ENCODE data around the gene THY1.
"Not testable (repeated sequence)": the region's sequence is repeated elsewhere in the genome, so short reads cannot be mapped to it uniquely, and the experiment has no call there.

The THY1 gene

DNA sequence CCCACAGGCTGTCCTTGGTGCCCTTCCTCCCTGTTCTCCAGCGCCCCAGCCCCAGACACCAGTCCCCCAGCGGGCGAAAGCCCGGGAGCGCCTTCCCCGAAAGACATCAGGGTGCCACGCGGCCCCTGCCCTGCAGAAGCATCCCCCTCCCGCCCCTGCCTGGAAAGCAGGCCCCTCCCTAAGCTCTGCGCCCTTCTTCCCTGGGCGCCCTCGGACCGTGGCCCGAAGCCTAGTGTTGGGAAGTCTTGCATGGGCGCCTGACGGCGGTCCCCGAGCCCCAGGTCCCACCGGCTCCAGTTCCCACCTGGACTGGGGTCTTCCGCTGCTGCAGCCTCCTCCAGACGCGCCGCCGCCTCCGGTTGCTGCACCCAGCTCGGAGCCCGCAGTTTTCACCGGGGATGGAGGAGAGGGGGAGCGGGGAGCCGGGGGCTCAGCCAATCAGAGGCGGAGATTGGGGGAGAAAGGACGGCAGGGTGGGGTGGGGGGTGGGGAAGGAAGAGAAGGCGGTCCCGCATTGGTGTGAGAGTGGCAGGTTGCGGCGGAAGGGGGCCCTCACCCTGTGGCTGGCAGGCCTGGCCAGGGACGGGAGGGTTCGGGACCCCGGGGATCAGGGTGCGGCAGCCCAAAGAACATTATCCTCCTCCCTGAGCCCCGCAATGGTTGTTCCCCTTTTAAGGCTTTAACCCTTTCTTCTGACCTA, at the start of gene THY1:
THY1 (minus strand) TSS at position 364 of the 700 bp plus-strand sequence. CDS start 2,267 bp downstream, outside the sequence.
- no peak for DNase-seq

DNA sequence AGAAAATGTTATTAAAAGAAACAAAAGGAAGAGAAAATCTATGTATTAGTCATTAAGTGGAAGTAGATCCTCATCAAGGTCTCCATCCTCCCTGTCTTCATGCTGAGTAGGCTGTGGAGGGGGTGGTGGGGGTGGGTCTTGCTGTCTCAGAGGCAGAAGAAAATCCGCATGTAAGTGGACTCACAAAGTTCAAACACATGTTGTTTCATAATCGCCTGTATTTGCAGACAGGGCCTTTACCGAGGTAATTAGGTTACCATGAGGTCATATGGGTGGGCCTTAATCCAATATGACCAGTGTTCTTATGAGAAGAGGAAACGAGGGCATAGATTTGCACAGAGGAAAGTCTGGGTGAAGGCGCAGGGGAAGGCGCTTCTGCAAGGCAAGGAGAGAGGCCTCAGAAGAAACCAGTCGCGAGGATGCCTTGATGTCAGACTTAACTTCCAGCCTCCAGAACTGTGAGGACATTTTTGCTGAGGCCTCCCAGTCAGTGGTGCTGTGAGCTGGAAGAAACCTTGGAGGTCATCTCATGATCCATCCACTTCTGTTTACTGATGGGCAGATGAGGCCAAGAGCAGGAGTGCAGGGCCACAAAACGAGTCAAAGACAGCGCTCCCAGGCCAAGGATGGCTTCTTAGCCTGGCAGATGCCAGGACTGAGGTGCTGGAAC, 49.3 kb upstream of the THY1 start:
- DNase-seq, result no peak

DNA sequence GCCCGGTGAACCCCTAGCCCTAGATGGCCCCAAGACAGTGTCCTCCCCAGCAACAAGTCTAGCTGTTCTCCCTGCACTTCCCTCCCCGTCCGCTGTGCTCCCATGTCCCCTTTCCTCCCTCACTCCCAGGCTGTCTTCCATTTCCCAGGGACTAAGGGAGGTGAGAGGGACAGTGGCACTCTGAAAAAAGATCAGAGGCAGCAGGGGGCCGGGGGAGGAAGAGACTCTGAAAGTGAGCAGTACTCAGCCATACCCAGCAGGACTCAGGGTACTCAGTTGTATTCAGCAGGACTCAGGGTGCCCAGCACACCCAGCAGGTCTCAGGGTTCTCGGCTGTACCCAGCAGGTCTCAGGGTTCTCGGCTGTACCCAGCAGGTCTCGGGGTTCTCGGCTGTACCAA, 48.4 kb upstream of the THY1 start:
- no peak for DNase-seq

DNA sequence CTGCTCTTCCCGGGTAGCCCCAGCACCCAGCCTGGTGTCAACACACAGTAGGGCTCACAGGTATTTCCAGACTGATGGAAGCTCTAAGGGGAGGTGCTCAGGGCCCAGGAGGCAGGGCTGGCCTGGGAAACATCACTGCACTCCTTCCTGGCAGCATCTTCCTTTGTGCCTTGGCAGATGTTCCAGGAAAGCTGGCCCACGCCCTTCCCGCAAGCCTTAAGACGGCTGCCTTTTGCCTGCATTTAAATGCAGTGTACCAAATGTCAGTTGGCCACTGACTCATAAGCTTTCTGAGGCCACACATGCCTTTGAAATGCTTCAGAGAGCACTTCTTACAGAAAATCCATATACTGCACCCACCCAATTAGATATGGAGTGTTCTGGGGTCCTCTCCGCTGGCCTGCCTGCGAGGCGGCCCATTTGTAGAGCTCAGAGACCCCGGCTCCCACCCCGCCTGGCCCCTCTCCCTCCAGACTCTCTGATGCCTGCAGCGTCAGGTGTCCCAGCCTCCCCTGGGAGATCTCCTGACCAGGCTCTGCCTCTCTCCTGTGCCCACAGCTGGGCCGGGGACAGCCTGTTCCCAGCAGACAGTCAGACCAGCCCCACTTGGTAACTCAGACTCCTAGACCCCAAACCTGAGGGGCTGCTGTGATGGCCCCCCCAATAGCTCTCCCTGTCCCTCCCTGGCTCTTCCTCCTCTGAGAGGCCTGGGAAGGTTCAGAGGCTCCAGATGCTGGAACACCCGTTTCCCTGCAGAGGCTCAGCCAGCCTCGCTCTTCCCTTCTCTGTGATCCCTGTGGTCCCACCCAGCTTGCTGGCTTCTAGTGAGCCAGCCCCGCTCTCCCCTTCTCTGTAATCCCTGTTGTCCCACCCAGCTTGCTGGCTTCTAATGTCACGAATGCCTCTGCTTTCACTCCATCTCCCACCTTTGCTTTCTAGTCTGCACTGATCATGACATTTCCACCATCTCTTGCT, 47.6 kb upstream of the THY1 start:
- no peak for DNase-seq

DNA sequence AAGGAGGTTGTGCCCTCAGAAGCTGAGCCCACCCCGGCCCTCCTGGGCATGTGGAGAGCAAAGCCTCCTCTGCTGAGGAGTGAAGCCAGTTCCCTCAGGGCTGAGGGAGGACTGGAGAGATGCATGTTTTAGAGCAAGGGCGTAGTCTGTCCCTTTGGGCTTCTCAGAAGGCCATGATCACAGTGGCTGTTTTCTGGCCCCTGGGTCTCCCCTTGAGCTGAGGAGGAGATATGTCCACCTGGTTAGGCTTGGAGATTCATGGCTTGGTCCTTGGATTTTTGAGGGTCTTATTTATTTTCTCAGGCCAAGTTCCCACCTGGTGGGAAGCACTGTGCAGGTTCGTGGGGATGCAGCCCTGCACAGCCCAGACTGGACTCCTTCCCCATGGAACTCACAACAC, 46.5 kb upstream of the THY1 start:
- DNase-seq, result no peak

DNA sequence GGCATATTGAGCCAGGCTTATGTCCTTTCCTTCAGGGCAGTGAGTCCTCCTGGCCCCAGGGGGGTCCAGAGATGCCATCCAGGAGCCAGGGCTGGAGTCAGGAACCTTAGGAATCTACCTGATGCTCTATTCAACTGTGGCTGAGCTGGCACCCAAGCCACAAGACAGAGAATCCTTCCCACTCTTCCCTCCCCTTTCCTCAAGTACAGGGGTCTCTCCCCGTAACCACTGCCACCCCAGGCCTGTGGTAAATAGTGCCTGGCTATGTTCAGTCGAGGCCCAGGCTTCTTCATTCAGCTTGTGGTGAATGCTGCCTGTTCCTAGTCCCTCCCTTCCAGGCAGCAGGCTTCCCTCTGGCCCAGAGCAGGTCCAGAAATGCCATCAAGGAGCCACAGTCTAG, 45.5 kb upstream of the THY1 start:
- DNase-seq, result no peak

DNA sequence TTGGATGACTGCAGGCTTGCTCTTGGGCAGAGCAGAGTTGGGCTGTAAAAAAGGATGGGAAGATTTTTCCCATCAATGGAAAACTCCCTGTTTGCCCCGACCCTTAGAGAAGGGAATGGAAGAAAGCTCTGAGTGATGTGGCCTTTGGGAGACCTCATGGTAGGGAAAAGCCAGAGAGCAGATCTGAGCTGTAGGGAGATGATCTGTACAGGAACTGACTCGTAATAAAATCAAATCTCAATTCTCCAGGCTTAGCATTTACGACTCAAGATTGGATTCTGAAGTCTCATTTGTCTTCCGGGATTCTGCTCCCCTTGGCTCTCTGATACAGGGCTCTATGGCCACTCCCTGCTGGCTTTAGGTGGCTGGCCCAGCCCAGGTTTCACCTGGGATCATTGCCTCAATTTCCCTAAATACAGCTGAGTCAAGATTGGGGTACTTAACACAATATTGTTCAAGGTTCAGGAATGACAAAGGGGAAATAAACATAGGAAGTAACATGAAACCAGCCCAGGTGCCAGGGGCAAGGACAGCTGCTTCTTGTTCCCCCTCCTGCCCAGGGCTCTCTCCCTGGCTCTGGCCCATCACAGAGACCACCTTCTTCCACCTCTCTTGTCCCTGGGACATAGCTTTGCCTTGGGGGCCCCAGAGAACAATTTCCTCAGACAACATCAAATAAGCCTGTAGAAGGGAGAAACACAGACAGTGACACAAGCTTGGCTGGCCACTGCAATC, 38.4 kb upstream of the THY1 start:
- DNase-seq, result no peak

DNA sequence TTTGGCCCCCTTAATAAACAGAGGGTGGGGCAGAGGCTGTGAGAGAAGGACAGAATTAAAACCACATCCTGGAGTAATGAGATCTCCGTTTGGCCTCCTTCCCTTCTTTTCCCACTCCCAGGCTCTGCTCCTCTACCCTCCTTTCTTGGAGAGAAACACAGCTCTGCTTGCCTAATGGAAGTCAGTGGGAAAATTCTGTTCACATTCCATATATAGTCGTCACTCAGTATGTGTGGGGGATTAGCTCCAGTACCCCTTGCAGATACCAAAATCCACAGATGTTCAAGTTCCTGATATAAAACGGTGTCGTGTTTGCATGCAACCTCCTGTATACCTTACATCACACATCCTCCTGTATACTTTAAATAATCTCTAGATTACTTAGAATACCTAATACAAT, 37.6 kb upstream of the THY1 start:
- no peak for DNase-seq

DNA sequence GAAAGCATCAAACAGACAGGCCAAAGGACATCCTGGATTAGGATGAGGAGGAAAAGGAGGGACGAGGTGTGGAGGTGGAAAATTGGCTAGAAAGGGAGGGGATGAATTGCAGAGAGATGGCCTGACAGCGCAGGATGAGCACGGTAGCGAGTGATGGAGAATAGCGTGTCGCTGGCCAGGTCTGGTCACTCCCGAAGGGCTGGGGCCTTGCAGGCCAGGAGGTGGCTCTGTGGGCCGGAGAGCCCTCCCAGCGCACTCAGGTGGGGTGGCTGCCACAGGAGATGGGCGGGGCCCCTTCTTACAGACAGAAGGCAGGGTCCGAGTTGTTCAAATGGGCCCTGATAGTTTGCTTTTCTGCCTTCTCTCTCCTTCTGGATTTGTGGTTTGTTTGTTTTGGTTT, 37.1 kb upstream of the THY1 start:
- DNase-seq, result no peak

DNA sequence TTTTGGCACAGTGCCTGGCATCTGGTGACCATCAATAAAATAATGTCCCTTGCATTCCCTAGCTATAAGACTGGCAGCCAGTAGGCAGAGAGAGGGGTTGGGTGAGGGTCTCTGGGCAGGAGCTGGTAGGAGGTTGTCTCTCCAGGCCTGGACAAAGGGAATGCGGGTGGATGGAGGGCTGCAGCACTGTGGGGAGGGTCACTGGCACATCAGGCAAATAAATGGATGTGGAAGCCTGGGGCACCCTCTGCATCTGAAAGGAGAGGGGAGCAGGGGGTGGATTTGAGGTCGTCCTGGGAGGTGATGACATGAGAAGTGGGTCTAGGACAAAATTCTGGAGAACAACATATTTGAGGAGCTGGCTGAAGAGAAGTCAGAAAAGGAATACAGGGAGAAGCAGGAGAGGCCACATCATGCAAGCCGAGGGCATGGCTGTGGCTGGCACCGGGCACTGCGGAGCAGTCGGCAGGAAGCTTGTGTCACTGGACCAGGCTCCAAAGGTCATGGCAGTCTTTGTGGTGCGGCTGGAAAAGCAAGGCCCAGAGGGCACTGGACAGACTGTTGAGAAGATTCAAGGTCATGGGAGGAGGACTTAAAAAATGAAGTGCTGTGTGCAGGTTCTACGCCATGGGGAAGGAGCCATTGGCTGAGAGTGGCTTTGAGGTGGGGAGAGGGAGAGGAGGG, 36.5 kb upstream of the THY1 start:
- DNase-seq, result no peak

DNA sequence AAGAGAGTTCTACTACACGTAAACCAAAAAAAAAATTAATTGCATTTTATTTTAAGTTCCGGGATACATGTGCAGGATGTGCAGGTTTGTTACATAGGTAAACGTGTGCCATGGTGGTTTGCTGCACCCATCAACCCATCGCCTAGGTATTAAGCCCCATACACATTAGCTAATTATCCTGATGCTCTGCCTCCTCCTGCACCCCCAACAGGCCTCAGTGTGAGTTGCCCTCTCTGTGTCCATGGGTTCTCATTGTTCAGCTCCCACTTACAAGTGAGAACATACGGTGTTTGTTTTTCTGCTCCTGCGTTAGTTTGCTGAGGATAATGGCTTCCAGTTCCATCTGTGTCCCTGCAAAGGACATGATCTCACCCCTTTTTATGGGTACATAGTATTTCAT, 32.7 kb upstream of the THY1 start:
- not testable (repeated sequence) for DNase-seq

DNA sequence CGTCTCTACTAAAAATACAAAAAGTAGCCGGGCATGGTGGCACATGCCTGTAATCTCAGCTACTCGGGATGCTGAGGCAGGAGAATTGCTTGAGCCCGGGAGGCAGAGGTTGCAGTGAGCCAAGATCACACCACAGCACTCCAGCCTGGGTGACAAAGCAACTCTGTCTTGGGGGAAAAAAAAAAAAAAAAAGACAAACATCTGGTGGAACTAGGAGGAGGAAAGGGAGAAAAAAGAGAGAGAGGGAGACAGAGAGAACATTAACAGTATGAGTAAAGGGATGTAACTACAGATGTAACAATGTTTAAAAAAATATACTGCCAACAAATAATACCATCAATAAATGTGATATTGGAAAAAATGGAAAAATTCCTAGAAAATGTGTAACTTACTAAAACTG, 32.3 kb upstream of the THY1 start:
- DNase-seq, result not testable (repeated sequence)

DNA sequence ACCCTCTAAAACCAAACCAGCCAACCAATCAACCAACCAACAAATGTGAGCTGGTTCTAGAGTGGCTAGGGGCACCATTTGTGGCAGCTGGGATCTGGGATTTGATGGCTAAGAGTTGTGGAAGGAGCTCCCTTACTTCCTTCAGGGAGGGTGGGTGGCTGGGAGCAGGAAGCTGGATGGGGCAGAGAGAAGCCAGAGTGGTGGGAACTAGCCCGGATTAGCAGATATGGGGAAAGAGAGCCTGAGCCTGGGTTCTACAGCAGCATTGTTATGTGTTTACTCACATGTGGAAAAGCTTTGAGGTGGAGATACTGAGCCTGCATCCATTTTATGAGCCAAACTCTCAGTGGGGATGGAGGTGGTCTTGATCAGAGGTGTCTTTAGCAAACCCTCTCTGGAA, 30.9 kb upstream of the THY1 start:
- DNase-seq, result no peak

DNA sequence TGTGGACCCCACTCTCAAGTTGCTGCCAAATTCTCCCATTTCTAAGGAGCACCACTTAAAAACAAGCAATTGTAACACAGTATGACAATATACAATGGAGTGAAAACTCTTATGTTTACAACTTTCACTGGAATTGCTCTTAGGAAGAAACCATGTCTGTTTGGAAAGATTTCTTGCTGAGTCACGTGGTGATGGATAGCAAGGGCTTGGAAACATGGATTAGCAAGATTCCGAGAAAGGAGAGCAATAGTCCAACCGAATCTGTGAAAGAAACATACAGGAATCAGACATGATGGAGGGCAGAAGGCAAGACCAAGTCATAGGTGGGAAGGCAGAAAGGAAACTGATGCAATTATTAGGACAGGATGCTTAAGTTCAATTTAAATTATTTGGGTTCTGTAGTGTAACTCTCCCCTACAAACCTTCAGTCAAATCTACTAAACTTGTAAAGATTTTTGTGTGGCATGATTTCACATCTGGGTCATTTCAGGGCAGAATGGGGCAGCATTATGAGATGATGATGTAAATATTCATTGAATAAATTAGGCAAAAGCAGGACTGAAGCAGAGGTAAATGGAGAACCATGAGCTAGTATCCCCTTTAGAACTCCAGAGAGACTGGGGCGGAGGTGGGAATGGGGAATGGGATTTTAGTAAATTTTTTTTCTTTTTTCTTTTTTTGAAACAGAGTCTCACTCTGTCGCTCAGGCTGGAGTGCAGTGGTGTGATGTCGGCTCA, 27.8 kb upstream of the THY1 start:
- DNase-seq, result no peak

DNA sequence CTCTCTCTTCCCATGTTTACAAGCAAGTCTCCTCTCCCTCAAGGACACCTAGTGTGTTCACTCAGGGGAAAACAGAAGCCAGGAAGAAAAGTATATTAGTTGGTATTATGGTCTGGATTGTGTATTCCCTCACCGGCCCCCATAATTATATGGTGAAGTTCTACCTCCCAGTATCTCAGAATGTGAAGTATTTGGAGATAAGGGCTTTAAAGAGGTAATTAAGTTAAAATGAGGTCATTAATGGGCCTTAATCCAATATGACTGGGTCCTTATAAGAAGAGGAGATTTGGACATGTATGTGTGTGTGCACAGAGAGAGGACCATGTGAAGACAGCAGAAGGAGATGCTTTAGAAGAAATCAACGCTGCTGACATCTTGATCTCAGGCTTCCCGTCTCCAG, 26.5 kb upstream of the THY1 start:
- DNase-seq, result no peak

DNA sequence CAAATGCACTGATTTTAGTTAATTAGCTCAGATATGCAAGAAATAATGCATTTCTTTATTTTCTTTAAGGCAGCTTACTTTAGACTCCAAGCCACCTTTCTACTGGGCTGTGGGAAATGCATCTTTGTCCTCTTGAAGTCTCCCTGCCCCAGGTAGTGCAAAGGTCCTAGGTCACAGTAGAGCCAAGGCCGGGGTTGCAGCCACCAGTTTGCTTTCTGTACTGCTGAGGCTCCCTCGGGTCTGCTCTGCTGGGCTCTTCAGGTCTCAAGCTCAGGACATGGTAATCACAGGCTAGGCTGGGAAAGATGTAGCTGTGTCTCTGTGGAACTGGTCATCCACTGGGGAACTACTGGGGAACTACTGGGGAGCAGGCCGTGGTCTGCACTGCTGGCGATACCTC, 25.4 kb upstream of the THY1 start:
- DNase-seq, result no peak

DNA sequence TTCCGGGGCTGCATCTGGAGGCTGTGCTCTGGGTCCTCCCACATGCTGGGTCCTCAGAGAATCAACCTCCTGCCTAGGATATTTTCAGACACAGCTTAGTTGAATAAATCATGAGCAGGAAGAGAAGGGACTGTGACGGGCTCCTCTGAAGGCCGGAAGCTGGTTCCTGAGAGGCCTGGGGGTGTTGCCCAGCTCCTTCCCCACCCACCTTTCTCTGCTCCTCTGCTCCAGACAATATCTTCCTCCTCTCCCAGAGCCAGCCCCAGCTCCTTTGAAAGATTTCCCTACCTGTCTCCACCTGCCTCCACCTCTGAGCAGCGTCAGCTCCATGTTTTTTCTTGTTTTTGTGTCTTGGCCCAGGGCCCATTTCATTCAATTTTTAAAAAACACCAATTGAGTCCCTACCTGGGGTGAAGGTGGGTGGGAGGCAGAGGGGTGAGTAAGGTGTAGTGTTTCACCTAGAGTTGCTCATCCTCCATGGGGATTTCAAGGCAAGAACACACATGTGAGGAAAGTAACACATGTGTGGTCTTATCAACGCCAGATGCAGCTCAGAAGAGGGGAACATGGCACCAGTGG, 24.8 kb upstream of the THY1 start:
- no peak for DNase-seq

DNA sequence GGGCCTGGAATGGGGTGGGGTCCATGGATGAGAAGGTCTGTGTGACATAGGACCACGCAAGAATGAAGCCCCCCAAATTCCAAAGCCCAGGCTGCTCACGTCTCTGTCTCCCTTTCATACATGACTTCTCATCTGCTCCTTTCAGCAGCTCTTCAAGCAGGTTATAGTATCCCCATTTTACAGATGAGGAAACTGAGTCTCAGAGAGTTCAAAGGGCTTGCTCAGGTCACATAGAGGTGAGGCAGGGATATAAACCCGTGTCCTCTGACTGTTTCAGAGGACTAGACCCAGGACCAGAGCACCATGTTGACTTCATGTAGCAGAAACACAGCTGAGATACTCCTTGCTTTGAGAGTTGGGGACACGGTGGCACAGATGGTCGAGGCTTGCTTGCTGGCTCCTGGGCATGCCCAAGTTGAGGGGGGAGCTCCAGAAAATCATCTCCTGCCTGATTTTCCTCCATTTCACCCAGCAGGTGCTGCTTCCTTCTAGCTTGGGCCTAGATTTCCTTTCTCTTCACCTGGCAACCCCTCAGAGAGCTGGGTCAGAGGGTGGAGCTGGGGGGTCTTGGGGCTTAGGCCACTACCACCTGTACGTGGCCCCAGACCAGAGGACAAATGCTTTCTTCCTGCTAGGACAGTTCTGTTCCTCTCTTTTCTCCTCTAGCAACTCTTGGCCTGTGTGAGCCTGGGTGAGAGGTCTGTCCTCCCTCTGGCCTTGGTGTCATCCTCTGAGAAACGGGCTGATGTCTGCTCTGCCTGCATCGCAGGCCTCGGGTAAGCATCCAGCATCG, 24.1 kb upstream of the THY1 start:
- DNase-seq, result no peak

DNA sequence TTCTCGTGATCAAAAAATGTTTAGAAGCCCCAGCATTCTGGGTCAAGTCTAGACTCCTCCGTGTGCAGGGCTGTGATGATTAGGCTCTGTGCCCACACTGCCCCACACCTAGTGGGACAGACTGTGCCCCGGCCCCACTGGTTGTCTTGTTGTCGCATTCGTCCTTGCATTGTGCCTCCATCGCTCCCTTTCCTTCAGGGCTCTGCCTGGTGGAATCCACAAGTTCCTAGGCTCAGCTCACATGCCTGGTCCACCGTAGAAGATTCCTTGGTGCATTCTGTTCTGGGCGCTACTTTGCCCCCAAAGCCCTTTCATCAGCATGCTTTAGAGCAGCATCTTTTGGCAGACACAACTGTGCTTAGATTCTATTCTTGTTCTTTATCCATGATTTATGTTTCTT, 23.5 kb upstream of the THY1 start:
- DNase-seq, result no peak

DNA sequence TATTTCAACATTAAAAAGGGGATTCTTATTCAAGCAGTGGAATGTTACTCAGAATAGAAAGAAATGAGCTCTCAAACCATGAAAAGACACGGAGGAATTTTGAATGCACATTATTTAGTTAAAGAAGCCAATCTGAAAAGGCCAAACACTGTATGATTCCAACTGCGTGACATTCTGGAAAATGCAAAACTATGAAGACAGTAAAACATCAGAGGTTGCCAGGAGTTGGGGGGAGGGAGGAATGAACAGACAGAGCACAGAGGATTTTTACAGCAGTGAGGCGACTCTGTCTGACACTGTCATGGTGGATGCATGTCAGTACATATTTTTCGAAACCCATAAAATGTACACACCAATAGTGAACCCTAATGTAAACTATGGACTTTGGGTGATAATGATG, 22.9 kb upstream of the THY1 start:
- no peak for DNase-seq

Measured in activated CD4-positive, alpha-beta T cell treated with anti-CD3 and anti-CD28 coated beads, Interleukin-10, Interleukin-2, amounts not matched to agents 100 ng/mL and 50 ng/mL, durations not matched to agents 16 hours and 8 hours (primary cell).